ENCODE measurements around the gene OR4K1. TPM values are rescaled to one million over a fixed set of nuclear protein-coding genes. Genes with fewer than 3 reads are reported as not detected.

OR4K1 gene
- polyA plus RNA-seq, 1 donor from 2014 or later = not detected

DNA sequence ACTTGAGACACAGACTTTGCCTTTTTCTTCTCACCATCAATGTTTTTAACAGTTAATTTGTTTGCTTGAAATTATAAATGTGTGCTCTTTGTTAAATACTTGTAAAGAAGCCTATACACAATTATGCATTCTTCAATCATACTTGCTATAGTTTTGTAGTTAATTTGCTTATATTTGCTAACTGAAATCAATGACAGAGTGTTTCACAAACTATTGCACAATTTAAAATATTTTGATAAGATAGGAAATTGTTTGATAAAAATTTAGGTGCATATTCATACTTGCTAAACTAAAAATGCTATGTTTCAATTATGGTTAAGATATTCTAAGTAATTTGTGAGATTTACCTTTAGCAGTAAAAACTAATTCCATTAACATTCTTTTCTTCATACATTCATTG lies 24.1 kb upstream of the OR4K1 start:
- no peaks in the 10 kb centered on the region for H3K79me2 ChIP-seq (replicated peaks; ENCODE audit: insufficient read depth, low read length)
- no peaks in the 10 kb centered on the region for H3F3A ChIP-seq (ENCODE audit: insufficient read depth, low read length, poor library complexity, severe bottlenecking)
- no peaks in the 10 kb centered on the region for H3K9me2 ChIP-seq (ENCODE audit: insufficient read depth, low read length)
- H3K4me3 ChIP-seq (ENCODE audit: low read length) = no peak overlapping the region
- H3K9ac ChIP-seq (ENCODE audit: low read length) = no peak overlapping the region
- no peaks in the 10 kb centered on the region for H3K36me3 ChIP-seq (ENCODE audit: insufficient read depth, low read length)
- TF ChIP-seq, protein P1, sequence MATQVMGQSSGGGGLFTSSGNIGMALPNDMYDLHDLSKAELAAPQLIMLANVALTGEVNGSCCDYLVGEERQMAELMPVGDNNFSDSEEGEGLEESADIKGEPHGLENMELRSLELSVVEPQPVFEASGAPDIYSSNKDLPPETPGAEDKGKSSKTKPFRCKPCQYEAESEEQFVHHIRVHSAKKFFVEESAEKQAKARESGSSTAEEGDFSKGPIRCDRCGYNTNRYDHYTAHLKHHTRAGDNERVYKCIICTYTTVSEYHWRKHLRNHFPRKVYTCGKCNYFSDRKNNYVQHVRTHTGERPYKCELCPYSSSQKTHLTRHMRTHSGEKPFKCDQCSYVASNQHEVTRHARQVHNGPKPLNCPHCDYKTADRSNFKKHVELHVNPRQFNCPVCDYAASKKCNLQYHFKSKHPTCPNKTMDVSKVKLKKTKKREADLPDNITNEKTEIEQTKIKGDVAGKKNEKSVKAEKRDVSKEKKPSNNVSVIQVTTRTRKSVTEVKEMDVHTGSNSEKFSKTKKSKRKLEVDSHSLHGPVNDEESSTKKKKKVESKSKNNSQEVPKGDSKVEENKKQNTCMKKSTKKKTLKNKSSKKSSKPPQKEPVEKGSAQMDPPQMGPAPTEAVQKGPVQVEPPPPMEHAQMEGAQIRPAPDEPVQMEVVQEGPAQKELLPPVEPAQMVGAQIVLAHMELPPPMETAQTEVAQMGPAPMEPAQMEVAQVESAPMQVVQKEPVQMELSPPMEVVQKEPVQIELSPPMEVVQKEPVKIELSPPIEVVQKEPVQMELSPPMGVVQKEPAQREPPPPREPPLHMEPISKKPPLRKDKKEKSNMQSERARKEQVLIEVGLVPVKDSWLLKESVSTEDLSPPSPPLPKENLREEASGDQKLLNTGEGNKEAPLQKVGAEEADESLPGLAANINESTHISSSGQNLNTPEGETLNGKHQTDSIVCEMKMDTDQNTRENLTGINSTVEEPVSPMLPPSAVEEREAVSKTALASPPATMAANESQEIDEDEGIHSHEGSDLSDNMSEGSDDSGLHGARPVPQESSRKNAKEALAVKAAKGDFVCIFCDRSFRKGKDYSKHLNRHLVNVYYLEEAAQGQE (IDR thresholded peaks at IDR 0.05; ENCODE audit: borderline replicate concordance) = no peak
- TF ChIP-seq EZH2 (IDR thresholded peaks at IDR 0.05; ENCODE audit: borderline replicate concordance, insufficient read depth, low read length, poor library complexity, severe bottlenecking) (no peak), SMC3 (conservative IDR thresholded peaks at IDR 0.05; ENCODE audit: poor library complexity) (no peak), RAD21 (conservative IDR thresholded peaks at IDR 0.05) (no peak), TAF1 (IDR thresholded peaks at IDR 0.05; ENCODE audit: low read depth) (no peak), POLR2AphosphoS5 (IDR thresholded peaks at IDR 0.05) (no peak)
- peaks cover 11% of the 10 kb centered on the region for H3K9me3 ChIP-seq (ENCODE audit: low read length)
- H3K27me3 ChIP-seq (ENCODE audit: insufficient read depth, low read depth, low read length) = no peaks in the 10 kb centered on the region
- H4K20me1 ChIP-seq (ENCODE audit: insufficient read depth) = no peaks in the 10 kb centered on the region
- no peak overlapping the region for H3K27ac ChIP-seq (ENCODE audit: low read length)
- H3K4me2 ChIP-seq (ENCODE audit: low read length) = no peak overlapping the region
- H2AFZ ChIP-seq (ENCODE audit: low read depth, low read length) = no peak overlapping the region

DNA sequence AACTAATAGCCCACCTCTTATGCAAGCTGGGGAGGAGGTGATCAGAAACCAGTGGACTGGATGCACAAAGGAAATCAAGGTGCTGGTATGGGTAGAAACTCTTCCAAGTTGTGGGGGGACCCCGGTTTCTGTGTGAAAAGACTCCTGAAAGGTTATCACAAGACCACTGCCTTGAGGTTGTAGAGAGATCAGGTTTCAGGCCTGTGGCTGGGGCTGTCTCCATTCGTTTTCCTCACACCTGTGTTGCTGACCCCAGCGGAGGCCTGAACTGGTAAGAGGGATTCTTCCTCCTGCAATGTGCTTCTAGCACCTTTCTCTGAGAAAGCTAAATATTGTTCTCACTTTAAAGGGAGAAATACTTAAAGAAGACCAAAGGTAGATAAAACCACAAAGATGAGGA lies 19.6 kb upstream of the OR4K1 start:
- no peak for TF ChIP-seq RAD21 (conservative IDR thresholded peaks at IDR 0.05)
- TF ChIP-seq, protein P2, sequence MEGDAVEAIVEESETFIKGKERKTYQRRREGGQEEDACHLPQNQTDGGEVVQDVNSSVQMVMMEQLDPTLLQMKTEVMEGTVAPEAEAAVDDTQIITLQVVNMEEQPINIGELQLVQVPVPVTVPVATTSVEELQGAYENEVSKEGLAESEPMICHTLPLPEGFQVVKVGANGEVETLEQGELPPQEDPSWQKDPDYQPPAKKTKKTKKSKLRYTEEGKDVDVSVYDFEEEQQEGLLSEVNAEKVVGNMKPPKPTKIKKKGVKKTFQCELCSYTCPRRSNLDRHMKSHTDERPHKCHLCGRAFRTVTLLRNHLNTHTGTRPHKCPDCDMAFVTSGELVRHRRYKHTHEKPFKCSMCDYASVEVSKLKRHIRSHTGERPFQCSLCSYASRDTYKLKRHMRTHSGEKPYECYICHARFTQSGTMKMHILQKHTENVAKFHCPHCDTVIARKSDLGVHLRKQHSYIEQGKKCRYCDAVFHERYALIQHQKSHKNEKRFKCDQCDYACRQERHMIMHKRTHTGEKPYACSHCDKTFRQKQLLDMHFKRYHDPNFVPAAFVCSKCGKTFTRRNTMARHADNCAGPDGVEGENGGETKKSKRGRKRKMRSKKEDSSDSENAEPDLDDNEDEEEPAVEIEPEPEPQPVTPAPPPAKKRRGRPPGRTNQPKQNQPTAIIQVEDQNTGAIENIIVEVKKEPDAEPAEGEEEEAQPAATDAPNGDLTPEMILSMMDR (IDR thresholded peaks at IDR 0.05; ENCODE audit: poor library complexity, severe bottlenecking) = no peak
- TF ChIP-seq TAF1 (IDR thresholded peaks at IDR 0.05; ENCODE audit: low read depth) = no peak
- no peak for TF ChIP-seq EP300 (conservative IDR thresholded peaks at IDR 0.05; ENCODE audit: poor library complexity, severe bottlenecking)
- no peak for TF ChIP-seq SMC3 (conservative IDR thresholded peaks at IDR 0.05; ENCODE audit: poor library complexity)
- TF ChIP-seq POLR2AphosphoS5 (IDR thresholded peaks at IDR 0.05) = no peak
- no peak for TF ChIP-seq EZH2 (IDR thresholded peaks at IDR 0.05; ENCODE audit: borderline replicate concordance, insufficient read depth, low read length, poor library complexity, severe bottlenecking)
- TF ChIP-seq, protein P1 (IDR thresholded peaks at IDR 0.05; ENCODE audit: borderline replicate concordance) = no peak
- TF ChIP-seq MXI1 (conservative IDR thresholded peaks at IDR 0.05; ENCODE audit: poor library complexity, severe bottlenecking) = no peak
- H3K4me2 ChIP-seq (ENCODE audit: low read length) = no peak overlapping the region
- H3K9me3 ChIP-seq (ENCODE audit: low read length) = peaks cover 7% of the 10 kb centered on the region

More for the DNA sequence above, 19.6 kb upstream of the OR4K1 start:
- Histone ChIP-seq H3F3A (ENCODE audit: insufficient read depth, low read length, poor library complexity, severe bottlenecking) (no peaks in the 10 kb centered on the region), H3K9ac (ENCODE audit: low read length) (no peak overlapping the region), H2AFZ (ENCODE audit: low read depth, low read length) (no peak overlapping the region), H3K9me2 (ENCODE audit: insufficient read depth, low read length) (no peaks in the 10 kb centered on the region), H3K36me3 (ENCODE audit: insufficient read depth, low read length) (no peaks in the 10 kb centered on the region), H3K4me3 (ENCODE audit: low read length) (no peak overlapping the region), H3K79me2 (replicated peaks; ENCODE audit: insufficient read depth, low read length) (no peaks in the 10 kb centered on the region), H3K27ac (ENCODE audit: low read length) (no peak overlapping the region), H3K27me3 (ENCODE audit: insufficient read depth, low read depth, low read length) (no peaks in the 10 kb centered on the region), H4K20me1 (ENCODE audit: insufficient read depth) (no peaks in the 10 kb centered on the region)
